ENCODE measurements around the gene SIRT4.

The SIRT4 gene

GRCh38 chr12:120278137-120279069, 23.7 kb upstream of the SIRT4 start:
- no peak for DNase-seq (ENCODE audit: low read depth)

GRCh38 chr12:120283318-120283717, 18.8 kb upstream of the SIRT4 start:
- DNase-seq (ENCODE audit: low read depth) = no peak

GRCh38 chr12:120284381-120284780, 17.7 kb upstream of the SIRT4 start:
- no peak for DNase-seq (ENCODE audit: low read depth)

- DNase-seq (ENCODE audit: low read depth) = no peak
These were observed 15.2 kb upstream of the SIRT4 start for GRCh38 chr12:120286768-120287490.

GRCh38 chr12:120287491-120287890, 14.6 kb upstream of the SIRT4 start:
- DNase-seq (ENCODE audit: low read depth) = no peak

GRCh38 chr12:120290609-120291305, 11.4 kb upstream of the SIRT4 start:
- DNase-seq (ENCODE audit: low read depth) = no peak

GRCh38 chr12:120292411-120292660, 9.8 kb upstream of the SIRT4 start:
- DNase-seq (ENCODE audit: low read depth) = no peak

GRCh38 chr12:120292661-120293531, 9.2 kb upstream of the SIRT4 start, which contains the start of gene RNU4-1:
TSS of gene RNU4-1 (minus strand) at chr12:120293237.
- DNase-seq (ENCODE audit: low read depth) = peak; percentile 69

GRCh38 chr12:120314220-120314619, 12.1 kb downstream of the SIRT4 start:
- DNase-seq (ENCODE audit: low read depth) = no peak

- DNase-seq (ENCODE audit: low read depth) = no peak
These were observed 14.7 kb downstream of the SIRT4 start for GRCh38 chr12:120316798-120317223.

GRCh38 chr12:120317224-120318105, 15.3 kb downstream of the SIRT4 start:
- peak; percentile 99 for DNase-seq (ENCODE audit: low read depth)

GRCh38 chr12:120321382-120322202, 19.5 kb downstream of the SIRT4 start:
- no peak for DNase-seq (ENCODE audit: low read depth)

- no peak for DNase-seq (ENCODE audit: low read depth)
These were observed 21.7 kb downstream of the SIRT4 start for GRCh38 chr12:120323772-120324171.

GRCh38 chr12:120324841-120325417, 22.8 kb downstream of the SIRT4 start:
- DNase-seq (ENCODE audit: low read depth) = no peak

GRCh38 chr12:120327593-120327992, 25.5 kb downstream of the SIRT4 start, which contains the start of gene PLA2G1B:
TSS of gene PLA2G1B (minus strand) at chr12:120327779. CDS start at chr12:120327753, 26 bp downstream.
- DNase-seq (ENCODE audit: low read depth) = no peak

GRCh38 chr12:120328228-120328627, 26.1 kb downstream of the SIRT4 start:
- no peak for DNase-seq (ENCODE audit: low read depth)

- no peak for DNase-seq (ENCODE audit: low read depth)
These were observed 29.3 kb downstream of the SIRT4 start for GRCh38 chr12:120331390-120331789.

- DNase-seq (ENCODE audit: low read depth) = no peak
These were observed 29.9 kb downstream of the SIRT4 start for GRCh38 chr12:120332041-120332440.

- no peak for DNase-seq (ENCODE audit: low read depth)
These were observed 30.4 kb downstream of the SIRT4 start for GRCh38 chr12:120332523-120332922.
